ENCODE data around the gene CAMSAP1. TPM values are rescaled to one million over a fixed set of nuclear protein-coding genes. Genes with fewer than 3 reads are reported as not detected.

CAMSAP1 gene, protein sequence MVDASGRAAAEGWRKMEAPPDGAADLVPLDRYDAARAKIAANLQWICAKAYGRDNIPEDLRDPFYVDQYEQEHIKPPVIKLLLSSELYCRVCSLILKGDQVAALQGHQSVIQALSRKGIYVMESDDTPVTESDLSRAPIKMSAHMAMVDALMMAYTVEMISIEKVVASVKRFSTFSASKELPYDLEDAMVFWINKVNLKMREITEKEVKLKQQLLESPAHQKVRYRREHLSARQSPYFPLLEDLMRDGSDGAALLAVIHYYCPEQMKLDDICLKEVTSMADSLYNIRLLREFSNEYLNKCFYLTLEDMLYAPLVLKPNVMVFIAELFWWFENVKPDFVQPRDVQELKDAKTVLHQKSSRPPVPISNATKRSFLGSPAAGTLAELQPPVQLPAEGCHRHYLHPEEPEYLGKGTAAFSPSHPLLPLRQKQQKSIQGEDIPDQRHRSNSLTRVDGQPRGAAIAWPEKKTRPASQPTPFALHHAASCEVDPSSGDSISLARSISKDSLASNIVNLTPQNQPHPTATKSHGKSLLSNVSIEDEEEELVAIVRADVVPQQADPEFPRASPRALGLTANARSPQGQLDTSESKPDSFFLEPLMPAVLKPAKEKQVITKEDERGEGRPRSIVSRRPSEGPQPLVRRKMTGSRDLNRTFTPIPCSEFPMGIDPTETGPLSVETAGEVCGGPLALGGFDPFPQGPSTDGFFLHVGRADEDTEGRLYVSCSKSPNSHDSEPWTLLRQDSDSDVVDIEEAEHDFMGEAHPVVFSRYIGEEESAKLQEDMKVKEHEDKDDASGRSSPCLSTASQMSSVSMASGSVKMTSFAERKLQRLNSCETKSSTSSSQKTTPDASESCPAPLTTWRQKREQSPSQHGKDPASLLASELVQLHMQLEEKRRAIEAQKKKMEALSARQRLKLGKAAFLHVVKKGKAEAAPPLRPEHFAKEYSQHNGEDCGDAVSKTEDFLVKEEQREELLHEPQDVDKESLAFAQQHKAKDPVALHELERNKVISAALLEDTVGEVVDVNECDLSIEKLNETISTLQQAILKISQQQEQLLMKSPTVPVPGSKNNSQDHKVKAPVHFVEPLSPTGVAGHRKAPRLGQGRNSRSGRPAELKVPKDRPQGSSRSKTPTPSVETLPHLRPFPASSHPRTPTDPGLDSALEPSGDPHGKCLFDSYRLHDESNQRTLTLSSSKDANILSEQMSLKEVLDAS (N-terminal part only)
- total RNA-seq (17.7 and 18.8 TPM in 2 replicates), polyA plus RNA-seq (5.0 and 7.2 TPM in 2 replicates), polyA minus RNA-seq (ENCODE audit: low replicate concordance) (21.2 and 22.6 TPM in 2 replicates)
- 9.5 and 11.6 TPM in 2 replicates for polyA plus RNA-seq (2012)

DNA sequence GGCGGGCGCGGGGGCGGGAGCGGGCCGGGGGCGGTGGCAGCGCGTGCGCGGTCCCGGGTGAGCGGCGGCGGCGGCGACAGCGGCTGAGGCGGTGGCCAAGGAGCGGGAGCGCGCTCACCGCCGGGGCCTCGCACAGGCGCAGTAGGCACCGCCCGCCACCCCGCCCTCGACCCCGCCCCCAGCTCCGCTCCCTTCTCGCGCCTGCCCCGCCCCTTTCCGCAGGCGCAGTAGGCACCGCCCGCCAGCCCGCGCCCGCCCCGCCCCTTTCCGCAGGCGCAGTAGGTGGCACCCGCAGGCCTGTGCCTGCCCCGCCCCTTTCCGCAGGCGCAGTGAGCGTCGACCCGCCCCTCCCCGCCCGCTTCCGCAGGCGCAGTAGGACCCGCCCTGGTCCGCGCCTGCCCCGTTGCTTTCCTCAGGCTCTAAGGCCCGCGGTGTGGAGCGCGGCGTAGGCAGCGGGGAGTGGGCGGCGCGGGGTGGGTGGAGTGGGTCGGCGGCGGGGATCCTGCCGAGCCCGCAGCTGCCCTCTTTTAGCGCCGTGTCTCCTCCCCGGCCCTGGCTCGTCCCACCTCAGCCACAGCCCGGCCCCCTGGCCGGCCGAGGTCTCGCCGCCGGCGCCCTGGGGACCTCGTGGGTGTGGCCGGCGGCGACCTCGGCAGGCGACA, at the start of gene CAMSAP1:
Gene CAMSAP1 (minus strand): TSS at position 116 of the 662 bp plus-strand sequence. CDS start 387 bp downstream, outside the sequence.
- Histone ChIP-seq H3K27ac (ENCODE audit: insufficient read depth, low read length) (no peak within 1 kb of the TSS), H3K4me2 (ENCODE audit: extremely low read depth, insufficient read depth, low read length) (peak within 1 kb of the TSS; percentile 88), H2AFZ (ENCODE audit: low read length) (peak within 1 kb of the TSS; percentile 71), H4K20me1 (ENCODE audit: control insufficient read depth, extremely low read depth, insufficient read depth, low read length) (peaks cover 2% of the 10 kb centered on the region), H3K9me3 (ENCODE audit: control insufficient read depth, insufficient read depth, low read depth, low read length) (no peaks in the 10 kb centered on the region), H3K27me3 (ENCODE audit: control insufficient read depth, insufficient read depth, low read length) (no peaks in the 10 kb centered on the region), H3K4me1 (ENCODE audit: control insufficient read depth, extremely low read depth, insufficient read depth, low read length) (peaks cover 11% of the 10 kb centered on the region), H3K36me3 (ENCODE audit: control insufficient read depth, insufficient read depth, low read length) (peaks cover 2% of the 10 kb centered on the region), H3K9ac (ENCODE audit: insufficient read depth, low read length) (peak within 1 kb of the TSS; percentile 33), H3K4me3 (replicated peaks in 1 of 4; ENCODE audit: control extremely low read depth in 1 of 4, insufficient read depth in 1 of 4, low read depth in 3 of 4, low read length in 4 of 4) (peak within 1 kb of the TSS; percentile 65 to 76 (median 70)), H3K79me2 (ENCODE audit: control insufficient read depth, insufficient read depth, low read length) (peaks cover 46% of the 10 kb centered on the region)
- peak; percentile 89 to 93 for DNase-seq (ENCODE audit: low read depth in 2 of 2)
- TF ChIP-seq CTCF (conservative IDR thresholded peaks at IDR 0.05 in 1 of 2, IDR thresholded peaks at IDR 0.05 in 1 of 2; ENCODE audit: low read depth in 1 of 2, low read length in 2 of 2) (no peak), EZH2 (IDR thresholded peaks at IDR 0.05; ENCODE audit: low read length, missing control alignments) (no peak)

DNA sequence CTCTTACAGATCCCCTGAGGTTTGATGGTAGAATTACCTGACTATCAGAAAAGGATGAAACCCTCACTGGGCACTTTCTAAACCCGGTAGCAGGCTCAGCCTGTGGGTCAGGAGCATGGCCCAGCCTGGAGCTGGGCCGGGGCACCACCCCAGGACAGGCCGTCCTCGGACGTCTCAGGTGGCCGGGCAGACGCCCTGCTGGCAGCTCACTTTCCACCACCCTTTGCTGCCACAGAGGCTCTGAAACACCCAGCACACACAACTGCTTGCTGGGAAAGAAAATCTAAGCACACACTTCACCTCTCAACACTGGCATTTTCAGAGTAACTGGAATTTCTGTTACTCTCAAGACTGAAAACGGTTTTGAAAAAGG, 49.4 kb upstream of the CAMSAP1 start:
- Histone ChIP-seq H3K36me3 (ENCODE audit: control insufficient read depth, insufficient read depth, low read length) (peaks cover 6% of the 10 kb centered on the region), H2AFZ (ENCODE audit: low read length) (no peak overlapping the region), H3K9me3 (ENCODE audit: control insufficient read depth, insufficient read depth, low read depth, low read length) (no peaks in the 10 kb centered on the region), H3K27ac (ENCODE audit: insufficient read depth, low read length) (no peak overlapping the region), H3K4me2 (ENCODE audit: extremely low read depth, insufficient read depth, low read length) (no peak overlapping the region), H4K20me1 (ENCODE audit: control insufficient read depth, extremely low read depth, insufficient read depth, low read length) (no peaks in the 10 kb centered on the region), H3K9ac (ENCODE audit: insufficient read depth, low read length) (no peak overlapping the region), H3K27me3 (ENCODE audit: control insufficient read depth, insufficient read depth, low read length) (no peaks in the 10 kb centered on the region), H3K79me2 (ENCODE audit: control insufficient read depth, insufficient read depth, low read length) (peaks cover 31% of the 10 kb centered on the region), H3K4me1 (ENCODE audit: control insufficient read depth, extremely low read depth, insufficient read depth, low read length) (peaks cover 3% of the 10 kb centered on the region), H3K4me3 (replicated peaks in 1 of 4; ENCODE audit: control extremely low read depth in 1 of 4, insufficient read depth in 1 of 4, low read depth in 3 of 4, low read length in 4 of 4) (no peak overlapping the region)
- DNase-seq (ENCODE audit: low read depth in 2 of 2), result no peak
- no peak for TF ChIP-seq EZH2 (IDR thresholded peaks at IDR 0.05; ENCODE audit: low read length, missing control alignments)
- no peak for TF ChIP-seq CTCF (conservative IDR thresholded peaks at IDR 0.05 in 1 of 2, IDR thresholded peaks at IDR 0.05 in 1 of 2; ENCODE audit: low read depth in 1 of 2, low read length in 2 of 2)
